Fibroblast of skin of back (primary cell): ENCODE data around the gene USP20.

Source experiments
- DNase-seq: peaks from one replicate; pipeline ENCODE4 v3.0.0-alpha.2; 2013

Gene USP20

DNA sequence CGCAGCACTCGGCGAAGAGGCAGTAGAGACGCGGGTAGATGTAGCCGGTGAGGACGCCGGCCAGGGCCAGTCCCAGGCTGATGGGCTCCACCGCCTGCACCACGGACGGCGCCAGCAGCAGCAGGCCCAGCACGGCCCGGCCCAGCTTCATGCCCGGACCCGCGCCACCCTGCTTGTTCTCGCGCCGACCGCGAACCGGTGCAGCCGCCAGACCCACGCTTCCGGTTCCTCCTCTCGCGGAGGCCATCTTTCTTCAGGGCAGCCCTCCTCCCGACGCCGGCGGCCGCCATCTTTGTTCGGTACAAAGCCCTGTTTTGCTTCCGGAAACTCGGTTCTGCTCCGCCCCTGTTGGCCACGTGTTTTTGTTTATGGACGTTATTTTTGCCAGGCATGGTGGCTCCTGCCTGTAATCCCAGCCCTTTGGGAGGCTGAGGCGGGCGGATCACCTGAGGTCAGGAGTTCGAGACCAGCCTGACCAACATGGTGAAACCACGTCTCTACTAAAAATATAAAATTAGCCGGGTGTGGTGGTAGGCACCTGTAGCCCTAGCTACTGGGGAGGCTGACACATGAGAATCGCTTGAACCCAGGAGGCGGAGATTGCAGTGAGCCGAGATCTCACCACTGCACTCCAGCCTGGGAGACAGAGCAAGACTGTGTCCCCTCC lies 11.2 kb upstream of the USP20 start, which contains the start of gene TOR1A:
Gene TOR1A (minus strand): TSS at position 202 of the 667 bp plus-strand sequence. CDS start 51 bp downstream, at position 151.
- DNase-seq = peak; percentile 92

DNA sequence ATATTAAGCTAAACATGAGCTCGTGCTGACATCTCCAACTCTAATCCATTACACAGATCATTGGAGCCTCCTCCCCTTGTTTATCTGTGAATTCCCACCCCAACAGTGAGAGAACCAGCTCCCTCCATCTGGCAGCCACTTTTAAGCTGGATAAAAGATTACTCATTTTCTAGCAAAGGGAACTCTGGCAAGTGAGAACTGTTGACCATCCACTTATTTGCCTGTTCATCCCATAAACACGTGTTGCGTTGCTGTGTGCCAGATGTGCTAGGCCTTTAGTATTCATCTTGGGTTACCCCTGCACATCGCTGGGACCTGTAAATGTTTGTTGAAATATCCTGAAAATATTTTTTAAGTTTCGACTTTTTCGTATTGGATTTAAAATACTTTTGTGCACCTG lies 8.9 kb upstream of the USP20 start:
- no peak for DNase-seq

DNA sequence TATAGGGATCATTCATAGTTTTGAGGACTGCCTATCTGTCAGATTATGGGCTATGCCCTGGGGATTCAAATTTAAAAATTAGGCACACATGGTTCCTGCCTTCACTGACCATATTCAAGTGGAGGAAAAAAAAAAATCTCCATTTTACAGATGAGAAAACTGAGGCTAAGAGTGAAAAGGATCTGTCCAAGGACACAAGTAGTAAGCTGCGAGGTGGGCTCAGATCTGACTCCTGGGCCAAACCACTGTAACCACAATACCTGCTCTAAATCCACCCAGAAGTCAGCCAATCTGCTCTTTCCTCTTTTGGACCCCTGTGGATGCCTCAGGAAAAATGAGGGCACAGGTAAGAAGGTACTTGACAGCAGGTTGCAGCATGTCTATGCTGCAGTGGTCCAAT lies 8.5 kb upstream of the USP20 start:
- DNase-seq = no peak

DNA sequence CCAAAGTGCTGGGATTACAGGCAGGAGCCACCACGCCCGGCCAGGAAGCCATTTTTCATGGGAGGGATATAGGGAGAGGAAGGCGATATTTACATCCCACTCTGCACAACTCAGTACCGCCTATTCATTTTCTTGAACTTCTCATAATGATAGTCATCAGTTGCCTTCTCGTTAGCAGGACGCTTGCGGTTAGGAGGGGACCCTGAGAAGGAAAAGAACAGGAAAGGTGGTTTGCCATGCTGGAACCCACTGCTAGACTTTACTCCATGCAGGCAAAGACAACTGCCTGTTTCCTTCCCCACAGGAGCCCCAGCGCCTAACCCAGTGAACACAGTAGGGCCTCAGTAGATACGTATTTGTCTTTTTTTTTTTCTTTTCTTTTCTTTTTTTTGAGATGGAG lies 7.2 kb upstream of the USP20 start:
- no peak for DNase-seq

DNA sequence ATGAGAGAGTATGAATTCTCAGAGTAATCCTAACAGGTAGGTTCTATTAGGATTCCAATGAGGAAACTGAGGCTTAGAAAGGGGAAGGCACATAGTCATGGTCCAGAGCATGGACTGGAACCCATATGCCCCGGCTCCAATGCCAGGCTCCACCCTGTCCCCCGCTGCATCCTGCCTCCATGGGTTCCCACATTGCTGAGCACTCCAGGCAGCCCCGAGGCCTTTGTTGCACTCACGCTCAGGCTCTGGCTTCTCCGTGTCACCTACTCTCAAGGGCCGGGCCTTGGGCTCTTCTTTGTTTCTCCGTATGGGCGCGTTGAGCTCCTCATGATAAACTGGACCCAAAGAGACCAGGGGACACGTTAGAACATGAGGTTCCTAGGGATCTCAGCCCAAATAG lies 6.3 kb upstream of the USP20 start:
- no peak for DNase-seq

DNA sequence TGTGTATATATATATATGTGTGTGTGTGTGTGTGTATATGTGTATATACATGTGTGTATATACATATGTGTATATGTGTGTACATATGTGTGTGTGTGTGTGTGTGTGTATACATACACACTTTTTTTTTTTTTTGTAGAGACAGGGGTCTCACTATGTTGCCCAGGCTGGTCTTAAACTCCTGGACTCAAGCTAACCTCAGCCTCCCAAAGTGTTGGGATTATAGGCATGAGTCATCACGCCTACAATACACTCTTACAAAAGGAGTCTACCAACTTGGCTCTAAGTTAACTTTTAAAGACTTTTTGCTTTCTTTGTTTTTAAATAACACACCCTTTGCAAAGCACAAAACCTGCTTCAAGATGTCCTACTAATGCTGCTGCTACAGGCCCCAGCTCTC lies 2.3 kb upstream of the USP20 start:
- DNase-seq = no peak

DNA sequence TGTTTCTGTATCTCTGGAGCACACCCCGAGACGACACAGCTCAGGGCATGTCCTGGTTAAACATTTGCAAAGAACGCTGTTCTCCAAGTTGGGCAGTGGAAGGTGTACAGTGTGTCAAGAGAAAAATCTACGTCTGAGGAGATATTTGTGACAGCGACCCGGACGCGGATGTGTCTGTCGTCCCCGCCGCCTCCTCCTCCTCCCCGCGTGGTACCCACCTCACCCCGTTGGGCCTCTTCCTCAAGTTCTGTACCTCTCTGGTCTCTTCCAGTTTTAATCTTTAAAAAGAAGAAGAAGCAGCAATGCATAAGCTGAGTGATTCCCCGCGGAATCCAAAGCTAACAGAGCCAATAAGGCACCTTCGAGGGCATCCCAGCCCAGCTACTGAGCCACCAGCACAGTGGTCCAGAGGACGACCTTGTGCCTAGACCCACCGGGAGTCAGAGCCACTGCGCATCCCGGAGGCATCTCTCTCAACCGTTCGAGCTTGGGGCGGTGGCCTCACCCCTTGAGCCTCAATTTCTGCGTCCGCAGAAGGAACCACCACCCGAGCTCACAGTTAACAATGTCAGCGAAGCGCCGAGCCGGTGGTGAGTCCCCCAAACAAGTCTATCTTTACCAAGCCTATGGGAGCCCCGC lies 650 bp upstream of the USP20 start:
- no peak for DNase-seq

DNA sequence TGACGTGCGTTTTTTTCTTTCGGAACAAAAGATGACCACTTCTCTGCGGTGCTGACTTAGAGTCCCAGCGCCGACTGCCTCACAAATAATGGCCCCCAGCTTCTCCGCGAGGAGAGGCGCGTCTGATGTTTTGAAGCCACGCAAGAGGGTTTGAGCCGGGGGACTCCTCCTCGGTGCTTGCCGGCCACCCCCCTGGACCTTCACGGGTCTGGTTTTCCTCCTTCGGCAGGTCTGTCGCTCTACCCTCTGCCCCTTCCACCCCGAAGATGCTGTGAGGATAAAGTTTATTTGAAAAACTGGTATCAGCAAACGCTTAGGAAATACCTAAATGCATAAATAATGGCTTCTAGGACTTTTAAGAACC lies 584 bp downstream of the USP20 start:
- no peak for DNase-seq

DNA sequence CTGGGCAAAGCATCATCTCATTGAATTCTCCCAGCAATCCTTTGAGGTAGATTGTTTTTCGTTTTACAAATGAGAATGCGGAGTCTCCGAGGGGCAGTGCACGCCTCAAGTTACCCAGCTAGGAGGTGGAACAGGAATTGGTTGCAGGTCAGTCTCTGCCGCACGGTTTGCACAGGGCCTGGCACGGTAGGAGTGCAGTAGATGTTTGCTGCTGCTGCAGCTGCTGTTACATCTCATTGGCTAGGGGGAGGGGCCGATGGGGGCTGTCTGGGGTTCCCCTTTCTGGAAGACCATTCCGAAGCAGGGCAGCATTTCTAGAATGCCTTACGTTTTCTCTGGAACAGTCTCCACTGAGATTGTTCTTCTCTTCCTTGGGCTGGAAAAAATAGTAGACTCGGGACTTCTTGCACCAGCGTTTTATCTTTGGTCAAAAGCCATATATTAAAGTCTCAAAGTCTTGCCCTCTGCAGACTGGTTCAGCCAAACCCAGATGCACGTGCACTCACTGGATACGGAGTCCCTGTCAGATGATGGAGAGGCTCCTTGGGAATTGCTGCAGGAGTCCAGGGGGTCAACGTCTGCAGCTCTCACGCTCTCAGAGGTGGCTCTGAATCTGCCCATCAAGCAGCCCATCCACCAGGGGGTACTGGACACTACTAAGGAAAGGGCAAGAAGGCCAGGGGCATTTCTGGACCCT lies 1.2 kb downstream of the USP20 start:
- no peak for DNase-seq

DNA sequence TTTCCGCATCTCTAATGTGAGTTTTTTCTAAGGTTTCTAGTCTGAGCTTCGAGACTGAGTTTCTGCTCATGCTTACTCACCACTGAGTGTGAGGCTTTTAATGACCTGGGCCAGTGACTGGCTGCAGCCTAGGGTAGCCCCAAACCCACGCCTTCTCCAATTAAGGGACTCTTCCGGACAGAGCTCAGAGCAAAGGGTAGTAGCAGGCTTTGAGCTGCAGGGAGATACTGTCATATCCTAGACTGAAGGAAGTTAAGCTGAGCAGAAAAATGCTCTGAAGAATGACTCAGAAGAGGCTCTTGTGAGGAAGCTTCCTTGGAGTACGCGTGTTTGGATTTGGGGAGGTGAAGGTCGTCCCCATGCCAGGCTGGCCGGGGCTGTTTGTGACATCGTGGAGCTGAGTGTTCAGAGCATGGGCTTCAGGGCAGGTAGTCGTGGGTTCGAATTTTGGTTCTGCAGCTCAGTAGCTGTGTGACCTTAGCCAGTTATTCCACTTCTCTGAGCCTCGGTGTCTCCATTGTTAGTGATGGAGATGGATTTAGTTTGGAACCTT lies 3.5 kb downstream of the USP20 start:
- peak; percentile 76 for DNase-seq

DNA sequence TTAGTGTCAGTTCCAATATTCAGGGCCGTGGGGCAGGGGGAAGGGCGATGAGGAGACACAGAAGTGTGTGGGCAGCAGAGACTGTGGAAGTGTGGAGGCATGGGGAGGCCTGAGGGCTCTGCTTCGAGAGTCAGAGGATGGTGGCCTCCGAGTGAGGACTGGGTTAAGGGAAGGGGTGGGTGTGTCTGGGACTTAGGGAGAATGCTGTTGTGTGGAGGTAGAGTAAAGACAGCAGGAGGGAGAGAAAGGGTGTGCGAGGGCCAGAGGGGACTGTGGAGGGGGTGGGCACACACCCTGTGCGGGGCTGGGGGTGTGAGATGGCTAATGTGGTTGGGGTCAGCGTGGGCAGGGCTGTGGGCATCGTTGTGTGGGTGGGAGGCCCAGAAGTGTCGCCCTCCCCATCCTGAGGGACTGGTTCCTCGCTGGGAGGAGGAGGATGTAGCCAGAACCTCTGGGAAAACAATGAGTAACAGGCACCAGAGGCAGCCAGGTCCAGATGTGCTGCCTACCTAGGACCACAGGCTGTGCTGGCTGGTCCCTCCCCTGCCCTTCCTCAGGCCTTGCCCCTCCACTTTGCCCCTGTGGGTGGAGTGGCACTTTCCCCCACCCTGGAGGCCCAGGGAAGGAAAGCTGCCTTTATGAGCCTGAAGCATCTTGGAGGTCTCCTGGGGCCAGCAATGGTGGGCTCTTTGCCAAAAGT lies 4.2 kb downstream of the USP20 start:
- DNase-seq = no peak

DNA sequence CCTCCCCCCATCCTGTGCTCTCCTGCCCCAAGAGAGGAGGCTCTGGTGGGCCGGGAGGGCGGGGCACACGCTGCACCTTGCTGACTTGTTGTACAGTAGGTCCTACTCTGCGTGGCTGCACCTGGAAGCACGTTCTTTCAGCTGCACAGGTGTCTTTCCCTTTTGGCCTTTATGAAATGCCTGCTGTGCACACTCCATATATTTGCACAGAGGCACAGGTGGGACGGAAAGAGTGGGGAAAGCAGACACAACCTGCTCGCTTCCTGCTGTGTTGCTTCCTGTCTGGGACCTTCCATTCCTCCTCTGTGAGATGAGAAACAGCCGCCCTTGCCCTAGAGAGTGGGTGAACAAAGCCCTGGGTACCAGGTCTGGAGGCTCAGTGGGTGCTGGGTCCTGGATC lies 4.8 kb downstream of the USP20 start:
- no peak for DNase-seq

DNA sequence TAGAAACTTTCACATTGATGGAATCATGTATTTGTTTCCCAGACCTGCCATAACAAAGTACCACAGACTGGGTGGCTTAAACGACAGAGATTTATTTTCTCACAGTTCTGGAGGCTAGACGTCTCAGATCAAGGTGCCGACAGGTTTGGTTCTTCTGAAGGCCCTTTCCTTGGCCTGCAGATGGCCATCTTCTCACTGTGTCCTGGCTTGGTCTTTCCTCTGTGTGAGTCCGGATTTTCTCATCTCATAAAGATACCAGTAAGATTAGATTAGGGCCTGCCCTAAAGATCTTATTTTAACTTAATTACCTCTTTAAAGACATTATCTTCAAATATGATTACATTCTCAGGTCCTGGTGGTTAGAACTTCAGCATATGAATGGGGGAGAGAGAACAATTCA lies 5.8 kb downstream of the USP20 start:
- DNase-seq = no peak

DNA sequence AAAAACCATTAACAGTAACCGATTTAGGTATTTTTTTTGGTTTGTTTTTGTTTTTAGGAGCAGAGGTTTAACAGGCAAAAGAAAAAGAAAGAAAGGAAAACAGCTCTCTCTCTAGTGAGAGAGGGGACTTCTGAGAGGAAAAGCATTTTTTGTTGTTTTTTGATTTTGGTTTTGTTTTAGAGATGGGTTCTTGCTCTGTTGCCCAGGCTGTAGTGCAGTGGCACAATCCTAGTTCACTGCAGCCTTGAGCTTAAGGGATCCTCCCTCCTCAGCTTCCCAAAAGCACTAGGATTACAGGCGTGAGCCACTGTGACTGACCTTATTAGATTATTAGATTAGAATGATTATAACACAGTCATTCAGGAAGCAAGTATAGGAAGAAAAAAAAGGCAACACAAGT lies 10.1 kb downstream of the USP20 start:
- no peak for DNase-seq

DNA sequence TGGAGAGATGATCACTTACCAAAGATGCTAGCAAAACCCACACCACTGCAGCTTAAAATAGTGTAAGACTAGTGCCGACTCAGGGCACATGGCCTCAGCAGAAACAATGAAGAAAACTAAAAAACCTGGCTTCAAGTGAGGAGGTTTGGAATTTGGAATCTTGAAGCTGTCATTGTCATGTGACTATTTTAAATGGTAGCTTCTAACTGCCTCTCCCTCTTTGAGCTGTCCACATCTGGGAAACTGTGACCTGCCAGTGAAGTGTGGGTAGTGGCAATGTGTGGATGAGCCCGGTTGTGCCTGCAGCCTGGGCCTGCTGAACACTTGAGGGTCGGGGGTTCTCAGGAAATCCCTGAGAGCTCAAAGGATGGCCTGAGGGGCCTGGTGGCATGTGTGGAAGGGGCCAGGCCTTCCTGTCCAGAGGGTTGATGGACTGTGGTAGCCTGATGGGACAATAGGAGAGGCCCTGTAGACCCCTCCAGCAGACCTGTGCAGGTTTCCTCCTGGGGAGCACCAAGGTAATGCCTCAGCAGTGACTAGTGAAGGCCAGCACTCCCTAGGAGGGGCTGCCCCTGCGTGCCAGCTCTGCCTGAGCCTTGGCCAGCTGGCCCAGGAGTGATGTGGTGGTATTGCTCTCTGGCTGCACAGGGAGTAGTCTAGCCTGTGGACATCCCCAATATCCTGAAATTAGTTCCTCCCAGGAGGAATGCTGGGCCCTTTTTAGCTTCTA lies 13.6 kb downstream of the USP20 start:
- no peak for DNase-seq

DNA sequence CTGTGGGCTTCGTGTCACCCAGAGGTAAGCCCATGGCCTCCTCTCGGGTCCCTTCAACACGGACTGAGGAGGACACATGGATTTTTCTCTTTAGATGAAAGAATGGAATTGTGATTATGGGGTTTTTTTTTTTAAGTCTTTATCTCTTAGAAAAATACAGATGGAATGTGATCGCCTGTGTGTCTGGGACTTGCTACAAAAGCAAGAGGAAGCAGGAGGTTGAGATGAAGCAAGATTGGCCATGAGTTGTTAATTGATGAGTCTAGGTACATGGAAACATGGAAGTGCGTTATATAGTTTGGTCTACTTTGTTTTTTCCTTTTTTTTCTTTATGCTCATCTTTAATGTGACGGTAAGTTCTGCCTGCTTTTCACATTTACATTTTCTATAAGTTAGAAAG lies 14.6 kb downstream of the USP20 start:
- DNase-seq = peak; percentile 39

DNA sequence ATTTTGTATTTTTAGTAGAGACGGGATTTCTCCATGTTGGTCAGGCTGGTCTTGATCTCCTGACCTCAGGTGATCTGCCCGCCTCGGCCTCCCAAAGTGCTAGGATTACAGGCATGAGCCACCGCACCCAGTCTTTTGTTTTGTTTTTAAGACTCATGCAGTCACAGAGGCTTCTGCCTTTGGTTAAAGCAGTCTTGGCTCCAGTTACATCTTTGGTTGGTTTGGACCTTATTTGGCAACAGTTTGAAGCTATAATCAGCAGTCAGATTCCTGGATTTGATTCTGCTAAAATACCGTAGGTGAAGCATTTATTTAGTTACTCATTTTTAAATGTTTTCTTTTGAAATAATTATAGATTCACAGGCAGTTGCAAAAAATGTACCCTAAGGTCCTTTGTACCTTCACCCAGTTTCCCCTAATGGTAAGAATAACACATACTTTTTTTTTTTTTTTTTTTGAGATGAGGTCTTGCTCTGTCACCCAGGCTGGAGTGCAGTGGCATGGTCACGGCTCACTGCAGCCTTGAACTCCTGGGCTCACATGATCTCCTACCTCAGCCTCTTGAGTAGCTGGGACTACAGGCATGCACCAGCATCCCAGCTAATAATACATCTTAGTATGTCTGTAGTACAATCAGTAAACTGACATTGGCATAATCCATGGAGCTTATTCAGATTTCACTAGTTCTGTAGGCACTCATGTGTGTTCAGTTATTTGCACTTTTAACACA lies 15.7 kb downstream of the USP20 start:
- DNase-seq = peak; percentile 61

DNA sequence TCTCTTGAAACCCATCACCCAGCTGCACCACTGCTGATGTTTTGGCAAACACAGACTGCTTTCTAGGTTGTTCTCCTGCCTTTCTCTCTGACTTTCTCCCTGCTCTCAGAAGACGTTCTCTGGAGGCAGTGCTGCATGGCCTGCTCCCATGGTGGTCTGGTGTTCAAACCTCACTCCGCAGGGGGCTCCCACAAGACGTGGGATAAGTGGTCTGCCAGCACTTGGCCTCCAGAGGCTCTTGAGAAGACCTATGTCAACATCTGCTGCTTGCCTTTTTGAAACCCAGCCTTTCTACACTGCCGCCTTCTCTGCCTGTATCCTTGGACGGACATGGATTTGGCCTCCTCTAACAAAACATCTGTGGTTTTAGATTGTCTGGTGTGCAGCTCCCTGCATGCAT lies 16.6 kb downstream of the USP20 start:
- no peak for DNase-seq

DNA sequence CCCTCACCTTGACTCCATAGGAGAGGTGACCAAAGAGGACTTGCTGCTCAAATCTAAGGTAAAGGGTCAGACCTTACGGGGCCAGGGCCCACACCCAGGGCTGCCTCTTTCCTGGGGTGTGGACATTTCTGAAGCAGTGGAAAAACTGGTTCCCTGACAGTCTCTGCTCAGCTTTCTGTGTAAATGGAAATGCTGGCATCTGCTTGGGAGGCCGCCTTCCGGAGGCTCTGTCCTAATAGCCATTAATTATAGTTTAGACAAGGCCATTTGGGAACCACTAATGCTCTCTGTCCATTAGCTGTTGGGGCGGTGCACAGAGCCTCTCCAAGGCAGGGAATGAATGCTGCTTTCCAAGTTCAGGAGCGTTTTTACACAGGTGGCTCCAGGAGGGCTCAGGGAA lies 17.3 kb downstream of the USP20 start:
- DNase-seq = no peak

DNA sequence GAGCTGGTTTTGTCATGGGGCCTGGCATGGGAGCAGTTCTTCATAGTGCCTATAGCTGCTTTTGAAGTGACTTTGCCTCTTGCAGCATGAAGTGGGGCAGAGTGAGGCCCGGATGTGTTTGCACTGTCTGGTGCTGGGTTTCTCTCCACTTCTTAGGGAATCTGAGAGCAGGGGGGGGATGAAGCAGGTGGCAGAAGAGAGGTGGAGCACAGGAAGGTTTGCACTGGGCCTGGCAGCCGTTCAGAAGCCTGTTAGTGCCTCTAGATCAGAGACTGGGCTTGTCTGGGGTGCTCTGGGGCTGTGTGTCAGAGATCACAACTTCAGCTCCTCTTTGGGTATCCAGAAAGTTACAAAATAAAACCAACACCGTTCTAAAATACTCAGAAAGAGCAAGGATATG lies 18.4 kb downstream of the USP20 start:
- no peak for DNase-seq

DNA sequence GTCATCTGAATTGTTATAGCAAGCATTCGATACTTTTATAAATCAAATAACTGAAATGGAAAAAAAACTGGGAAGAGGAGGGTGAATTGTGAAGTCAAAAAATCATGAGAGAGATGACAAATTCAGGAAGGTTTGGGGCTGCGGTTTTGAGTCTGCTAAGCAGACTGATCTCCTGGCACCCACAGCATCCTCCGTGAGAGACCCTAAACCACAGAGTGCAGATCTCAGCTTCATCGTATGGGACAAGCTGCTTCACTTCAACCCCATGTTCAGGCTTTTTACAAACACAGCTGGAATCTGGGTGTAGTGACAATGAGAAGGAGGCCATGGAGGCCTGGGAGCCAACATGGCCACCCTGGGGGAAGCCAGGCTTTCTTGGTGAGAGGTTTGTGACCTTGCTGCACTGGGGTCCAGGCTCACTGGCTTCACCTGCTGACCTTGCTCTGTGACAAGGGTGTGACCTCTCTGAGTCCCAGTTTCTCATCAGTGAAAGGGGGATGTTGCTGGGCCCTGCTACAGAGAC lies 19.4 kb downstream of the USP20 start:
- DNase-seq = no peak

DNA sequence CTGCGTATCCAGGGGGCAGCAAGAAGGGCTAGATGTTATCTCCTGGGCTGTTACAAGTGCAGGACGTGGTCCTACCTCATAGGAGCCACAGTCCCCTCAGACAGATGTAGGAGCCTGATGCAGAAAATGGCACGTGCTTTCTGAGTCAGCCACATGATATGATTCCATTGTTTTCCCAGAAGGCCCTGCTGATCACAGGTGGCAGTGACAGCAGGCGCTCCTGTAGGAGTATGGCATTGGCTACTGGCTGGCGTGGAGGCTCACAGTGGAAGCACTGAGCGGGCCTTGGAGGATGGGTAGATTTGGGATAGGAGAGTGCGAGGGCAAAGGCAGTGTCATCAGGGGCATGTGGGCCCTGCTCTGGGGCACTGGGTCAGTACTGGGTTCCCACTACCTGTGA lies 21.9 kb downstream of the USP20 start:
- DNase-seq = no peak
